Neural cell (in vitro differentiated cells): ENCODE results near the gene TBC1D3B. TPM values are rescaled to one million over a fixed set of nuclear protein-coding genes. Genes with fewer than 3 reads are reported as not detected.

ENCODE experiments used
- polyA plus RNA-seq: library from polyadenylated mRNA; depleted of rRNA; stranded (reverse); fragments of >200 nt; gene quantifications from 2 replicates; pipeline ENCODE4 v1.2.3, GENCODE V29; 2014

The TBC1D3B gene
- polyA plus RNA-seq, 1 donor from 2014 or later = 9.8 TPM

Other genes starting within 250 kb of the TBC1D3B start
- not detected in 2 replicates for gene RDM1, start 245.9 kb downstream of the TBC1D3B start, polyA plus RNA-seq
- gene LYZL6, start 232.9 kb downstream of the TBC1D3B start, polyA plus RNA-seq = not detected in 2 replicates
- gene CCL16, start 195.1 kb downstream of the TBC1D3B start, polyA plus RNA-seq = not detected in 2 replicates
- not detected in 2 replicates for gene CCL14, start 189.9 kb downstream of the TBC1D3B start, polyA plus RNA-seq
- gene CCL15, start 175.1 kb downstream of the TBC1D3B start, polyA plus RNA-seq = not detected in 2 replicates
- gene CCL23, start 158.7 kb downstream of the TBC1D3B start, polyA plus RNA-seq = not detected in 2 replicates
- not detected in 2 replicates for gene CCL18, start 112.4 kb downstream of the TBC1D3B start, polyA plus RNA-seq
- not detected in 2 replicates for gene CCL3, start 86.5 kb downstream of the TBC1D3B start, polyA plus RNA-seq
- not detected in 2 replicates for gene CCL4, start 72.8 kb downstream of the TBC1D3B start, polyA plus RNA-seq
- not detected in 2 replicates for gene CCL3L1, start 20.1 kb upstream of the TBC1D3B start, polyA plus RNA-seq
- not detected in 2 replicates for gene CCL4L2, start 34.4 kb upstream of the TBC1D3B start, polyA plus RNA-seq
- gene TBC1D3I, start 87.9 kb upstream of the TBC1D3B start, polyA plus RNA-seq = 0.32 and 4.2 TPM in 2 replicates
- not detected in 2 replicates for gene TBC1D3G, start 147.2 kb upstream of the TBC1D3B start, polyA plus RNA-seq
- 2.0 TPM in 1 of 2 replicates, not detected in the other for gene TBC1D3H, start 211.8 kb upstream of the TBC1D3B start, polyA plus RNA-seq